K562 (cell line): ENCODE results near the gene TRIM24. TPM values are rescaled to one million over a fixed set of nuclear protein-coding genes. Genes with fewer than 3 reads are reported as not detected.
"Not testable (repeated sequence)": the region's sequence is repeated elsewhere in the genome, so short reads cannot be mapped to it uniquely, and the experiment has no call there.

ENCODE experiments used
- ATAC-seq: fragments of 200-7000 bp; cut with Tn5 transposase; 3 replicates; pipeline ENCODE4 v1.9.1; 2020; ENCODE audit warnings: moderate library complexity
- BruUV-seq: library from RNA; stranded (reverse); fragments of 400-500 nt; replicated peaks from 2 replicates; lab custom pipeline; 2021; lab: Mats Ljungman, UMichigan
- CTCF ChIA-PET: fragments of 300-600 bp; formaldehyde crosslinking; extraction: SDS; loops from one replicate; lab custom pipeline; 2021; ENCODE audit warnings: low intra/inter-chr PET ratio; lab: Yijun Ruan, JAX
- POLR2A ChIA-PET: fragments of 300-600, 350-650 bp; sonication (Branson Sonifier 250); formaldehyde crosslinking; extraction: SDS; loops from one replicate; lab custom pipeline; 2021; ENCODE audit warnings: antibody characterized with exemption, inconsistent platforms; lab: Yijun Ruan, JAX
- DNase-seq, 4 experiments: peaks; one replicate each; pipeline versions ENCODE4 v3.0.0 to v3.0.0-alpha.2; 2011 to 2018; ENCODE audit warnings: low spot score in 3 of 4, mixed read lengths in 3 of 4; ENCODE audit errors: extremely low read depth in 1 of 4
- FAIRE-seq: peaks from 2 replicates; lab custom pipeline; 2011; peaks lifted over from hg19 to GRCh38; lab: Jason Lieb, UNC
- H2AFZ ChIP-seq: 2 replicates; pipeline ENCODE4 v1.6.0; 2011; ENCODE audit warnings: low read depth, low read length, control low read depth, inconsistent platforms
- H3K27ac ChIP-seq: fragments of 200-600 bp; 3 replicates; pipeline ENCODE4 v1.8.0; 2011; ENCODE audit warnings: low read depth, mild to moderate bottlenecking, control low read depth, inconsistent platforms, low read length, moderate library complexity, mixed read lengths; ENCODE audit errors: extremely low read depth
- H3K27me3 ChIP-seq, 2 experiments: fragments of 300-600 bp in 1 of 2; 2 replicates in 1 of 2; 3 replicates in 1 of 2; pipeline versions ENCODE4 v1.6.0 to v1.8.0; 2011; ENCODE audit warnings: inconsistent platforms in 2 of 2, low read length in 2 of 2, mild to moderate bottlenecking in 1 of 2, mixed read lengths in 1 of 2, moderate library complexity in 1 of 2; ENCODE audit not compliant: control insufficient read depth in 2 of 2, insufficient read depth in 2 of 2
- H3K36me3 ChIP-seq: fragments of 300-600 bp; 3 replicates; pipeline ENCODE4 v1.8.0; 2011; ENCODE audit warnings: mild to moderate bottlenecking, low read length, inconsistent platforms; ENCODE audit not compliant: control insufficient read depth, insufficient read depth
- H3K4me1 ChIP-seq, 2 experiments: fragments of 200-600 bp in 1 of 2; replicated peaks in 1 of 2; 2 replicates in 1 of 2; 3 replicates in 1 of 2; pipeline versions ENCODE4 v1.5.1 to v1.8.0; 2011; ENCODE audit warnings: inconsistent platforms in 2 of 2, low read length in 2 of 2, mild to moderate bottlenecking in 1 of 2, mixed read lengths in 1 of 2, moderate library complexity in 1 of 2; ENCODE audit not compliant: control insufficient read depth in 2 of 2, insufficient read depth in 2 of 2
- H3K4me2 ChIP-seq: 2 replicates; pipeline ENCODE4 v1.6.1; 2011; ENCODE audit warnings: low read length, control low read depth, inconsistent platforms, mixed read lengths; ENCODE audit not compliant: insufficient read depth
- H3K4me3 ChIP-seq: fragments of 200-600 bp; sonication (generic), shearing (Covaris generic); 2 replicates; pipeline ENCODE4 v1.5.1; 2016; ENCODE audit warnings: control low read depth, inconsistent platforms
- H3K79me2 ChIP-seq: fragments of 200-600 bp; 3 replicates; pipeline ENCODE4 v1.8.0; 2011; ENCODE audit warnings: low read length, inconsistent platforms; ENCODE audit not compliant: control insufficient read depth, insufficient read depth
- H3K9ac ChIP-seq, 2 experiments: 2 replicates each; pipeline versions ENCODE4 v1.6.0 to v1.6.1; 2011; ENCODE audit warnings: low read depth in 2 of 2, low read length in 2 of 2, control low read depth in 1 of 2, inconsistent platforms in 1 of 2, mild to moderate bottlenecking in 1 of 2, mixed read lengths in 1 of 2; ENCODE audit not compliant: insufficient read depth in 1 of 2
- H3K9me1 ChIP-seq: one replicate; pipeline ENCODE4 v1.6.0; 2011; ENCODE audit warnings: inconsistent platforms, mild to moderate bottlenecking, low read length, moderate library complexity; ENCODE audit not compliant: control insufficient read depth, insufficient read depth
- H3K9me3 ChIP-seq: replicated peaks from 2 replicates; pipeline ENCODE4 v1.5.1; 2011; ENCODE audit warnings: low read depth, low read length, inconsistent platforms; ENCODE audit not compliant: control insufficient read depth, insufficient read depth
- H4K20me1 ChIP-seq: replicated peaks from 2 replicates; pipeline ENCODE4 v1.6.1; 2011; ENCODE audit warnings: low read length, inconsistent platforms, mixed read lengths; ENCODE audit not compliant: control insufficient read depth, insufficient read depth
- BCOR ChIP-seq: fragments of 450-650 bp; IDR thresholded peaks from 2 replicates; pipeline ENCODE4 v1.6.1; 2016
- CREB1 ChIP-seq, 2 experiments: sonication (generic) in 1 of 2; formaldehyde crosslinking in 1 of 2; IDR thresholded peaks; 2 replicates each; pipeline versions ENCODE4 v1.6.1 to v1.8.0; 2012 to 2022; ENCODE audit warnings: inconsistent platforms in 1 of 2, mild to moderate bottlenecking in 1 of 2, missing genetic modification reagents in 1 of 2, moderate library complexity in 1 of 2
- KDM1A ChIP-seq, 2 experiments: fragments of 450-650 bp; IDR thresholded peaks; 2 replicates each; pipeline ENCODE4 v1.6.1; 2016; ENCODE audit warnings: mild to moderate bottlenecking in 2 of 2
- NR2C1 ChIP-seq, 2 experiments: fragments of 450-650 bp; IDR thresholded peaks; 2 replicates each; pipeline ENCODE4 v1.6.1; 2017; ENCODE audit warnings: mild to moderate bottlenecking in 2 of 2, antibody characterized with exemption in 1 of 2, inconsistent platforms in 1 of 2, missing compliant biosample characterization in 1 of 2, missing genetic modification characterization in 1 of 2
- RBM25 ChIP-seq: fragments of 200-400 bp; formaldehyde crosslinking; IDR thresholded peaks from 2 replicates; pipeline ENCODE4 v1.6.1; 2018; ENCODE audit warnings: low read length, low read depth, moderate library complexity; ENCODE audit not compliant: severe bottlenecking
- TEAD1 ChIP-seq, 2 experiments: fragments of 450-650 bp in 1 of 2; sonication (generic) in 1 of 2; formaldehyde crosslinking; IDR thresholded peaks; 2 replicates each; pipeline versions ENCODE4 v1.4.0 to v1.8.0; 2020 to 2022; ENCODE audit warnings: mild to moderate bottlenecking in 2 of 2, missing genetic modification reagents in 1 of 2
- WHSC1 ChIP-seq: IDR thresholded peaks from one replicate; pipeline ENCODE4 v1.6.1; 2012; ENCODE audit warnings: low read length, control low read depth, inconsistent platforms
- ZBTB33 ChIP-seq: sonication (generic); formaldehyde crosslinking; IDR thresholded peaks from 2 replicates; pipeline ENCODE4 v1.8.1; 2023; ENCODE audit warnings: mild to moderate bottlenecking, missing genetic modification reagents
- ZNF146 ChIP-seq: IDR thresholded peaks from one replicate; pipeline ENCODE4 v1.6.1; 2018; ENCODE audit warnings: missing compliant biosample characterization; ENCODE audit not compliant: unreplicated experiment
- WGBS: fragments of 100-300 bp; shearing (Covaris generic); methylation state at CpG from one replicate; pipeline ENCODE4 v1.1.6; 2016; ENCODE audit warnings: low coverage, mixed read lengths; ENCODE audit not compliant: insufficient coverage; ENCODE audit errors: missing lambda C conversion rate; 5-methylcytosine and 5-hydroxymethylcytosine counted together
- in situ Hi-C: fragments of 300-500 bp; cut with MboI; formaldehyde crosslinking; loops from 4 replicates; pipeline ENCODE4 v1.15.0; 2018; ENCODE audit warnings: inconsistent platforms, mixed read lengths
- intact Hi-C: fragments of 100-400 bp; cut with micrococcal nuclease; formaldehyde crosslinking; loops from 2 replicates; pipeline ENCODE4 v1.14.2; 2022
- polyA plus RNA-seq, 8 experiments: library from polyadenylated mRNA; depleted of rRNA in 4 of 8; stranded (reverse) in 5 of 8; unstranded in 3 of 8; fragments of >200 nt; fragmentation: Nextera tagmentation in 2 of 8; fragmentation: Illumina TruSeq in 1 of 8; extraction: Ambion mirVana in 2 of 8; extraction: Trizol in 1 of 8; gene quantifications; 2 replicates each; pipeline versions ENCODE4 v1.2.1 to v1.2.3, GENCODE V29; 2011 to 2014; ENCODE audit warnings: inconsistent platforms in 1 of 8, missing spikeins in 1 of 8
- total RNA-seq, 7 experiments: library from RNA; depleted of rRNA in 6 of 7; stranded (reverse); fragments of >200 nt in 6 of 7; fragmentation: Illumina TruSeq in 2 of 7; extraction: Trizol in 2 of 7; gene quantifications; 2 replicates each; pipeline versions ENCODE4 v1.2.1 to v1.2.3, GENCODE V29; 2011 to 2021; ENCODE audit warnings: low replicate concordance in 1 of 7

The TRIM24 gene
- total and polyA plus RNA-seq, 9 of the 15 experiments (the other 6 are each of a cell fraction or from before 2014, with no cell fraction given): 13.4 to 74.0 (median 41.7) TPM

DNA sequence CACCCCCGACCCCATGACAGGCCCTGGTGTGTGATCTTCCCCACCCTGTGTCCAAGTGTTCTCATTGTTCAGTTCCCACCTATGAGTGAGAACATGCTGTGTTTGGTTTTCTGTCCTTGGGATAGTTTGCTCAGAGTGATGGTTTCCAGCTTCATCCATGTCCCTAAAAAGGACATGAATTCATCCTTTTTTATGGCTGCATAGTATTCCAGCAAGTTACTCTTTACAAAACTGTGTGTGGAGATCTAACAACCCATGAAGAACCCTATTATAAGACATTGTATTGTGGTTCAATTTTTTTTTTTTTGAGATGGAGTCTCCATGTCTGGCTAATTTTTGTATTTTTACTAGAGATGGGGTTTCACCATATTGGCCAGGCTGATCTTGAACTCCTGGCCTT, 41.7 kb upstream of the TRIM24 start:
- CTCF ChIA-PET, H3K9me3 ChIP-seq, FAIRE-seq, H3K79me2 ChIP-seq, H3K27me3 ChIP-seq, H3K4me3 ChIP-seq, H3K9ac ChIP-seq, H3K4me2 ChIP-seq, ATAC-seq, H3K9me1 ChIP-seq, DNase-seq, intact Hi-C loops, H3K36me3 ChIP-seq, in situ Hi-C loops, BruUV-seq, H3K27ac ChIP-seq, H2AFZ ChIP-seq, H4K20me1 ChIP-seq: not testable (repeated sequence)
- 0% methylated on average over 1 of the region's 1 CpG for WGBS
- peak; percentile 67 for TF ChIP-seq BCOR
- TF ChIP-seq ZNF146 (CRISPR knock-in tag): peak; percentile 93
- peak; percentile 63 for TF ChIP-seq RBM25
- peak in 1 of 2 experiments; percentile 49; a peak in 1 of 4 replicates for TF ChIP-seq KDM1A (IDR thresholded peaks at IDR 0.05)
- H3K4me1 ChIP-seq: peaks cover 0 to 12% of the 10 kb centered on the region in 2 experiments; a peak in 2 of 5 replicates
- POLR2A ChIA-PET: interaction anchor here (0.9 kb wide), 1 partner anchor 30 kb away, joined by 3 read pairs; no protein-coding TSS in a partner anchor

- Histone ChIP-seq H3K27me3 (no peaks in the 10 kb centered on the region), H3K4me1 (no peaks in the 10 kb centered on the region), H2AFZ (peak overlapping the region; percentile 10; the same call in 1 of the 2 replicates), H3K79me2 (no peaks in the 10 kb centered on the region), H3K9me3 (peaks cover 15% of the 10 kb centered on the region)
- ATAC-seq (no peak; the same call in 2 of the 3 replicates), FAIRE-seq (no peak)
- BruUV-seq: no TSS peak
- in situ Hi-C loops: no loop called here
- no peak for TF ChIP-seq CREB1 (IDR thresholded peaks at IDR 0.05)
- TF ChIP-seq CREB1 (CRISPR knock-in tag; IDR thresholded peaks at IDR 0.05): no peak
- TF ChIP-seq ZBTB33 (CRISPR knock-in tag): no peak
- peak in 1 of 2 experiments; percentile 33; a peak in 1 of 4 replicates for TF ChIP-seq TEAD1 (CRISPR knock-in tag; IDR thresholded peaks at IDR 0.05)
- TF ChIP-seq WHSC1: no peak
- no peak for TF ChIP-seq NR2C1 (IDR thresholded peaks at IDR 0.05)
- 0 out of 2 replicates have a peak, but pooled peaks have one; percentile 23 for TF ChIP-seq NR2C1 (tag; IDR thresholded peaks at IDR 0.05)
- TF ChIP-seq, all 486 proteins: peak for 2
- no peaks in the 10 kb centered on the region for H3K36me3 ChIP-seq
- H3K9ac ChIP-seq: no peak overlapping the region
- ChIA-PET CTCF (no interaction called here), POLR2A (interaction anchor here (0.8 kb wide), 1 partner anchor 367 kb away, joined by 3 read pairs; no protein-coding TSS in a partner anchor)
- no peak for DNase-seq
- H4K20me1 ChIP-seq: no peaks in the 10 kb centered on the region
- intact Hi-C loops: no loop called here
- 34% methylated on average over 5 of the region's 5 CpGs for WGBS
- no peak overlapping the region for H3K27ac ChIP-seq
- no peak overlapping the region for H3K4me2 ChIP-seq
- no peak overlapping the region for H3K4me3 ChIP-seq
- no peaks in the 10 kb centered on the region for H3K9me1 ChIP-seq
Observed at GRCh38 chr7:138425026-138425425, 35.0 kb upstream of the TRIM24 start.
